Measurements from ENCODE around the gene LIMCH1. TPM values are rescaled to one million over a fixed set of nuclear protein-coding genes. Genes with fewer than 3 reads are reported as not detected.

LIMCH1 gene
- total and polyA plus RNA-seq, 2 of the 8 experiments (the other 6 are each of a cell fraction or from before 2014, with no cell fraction given) = 2.7 to 3.0 TPM

DNA sequence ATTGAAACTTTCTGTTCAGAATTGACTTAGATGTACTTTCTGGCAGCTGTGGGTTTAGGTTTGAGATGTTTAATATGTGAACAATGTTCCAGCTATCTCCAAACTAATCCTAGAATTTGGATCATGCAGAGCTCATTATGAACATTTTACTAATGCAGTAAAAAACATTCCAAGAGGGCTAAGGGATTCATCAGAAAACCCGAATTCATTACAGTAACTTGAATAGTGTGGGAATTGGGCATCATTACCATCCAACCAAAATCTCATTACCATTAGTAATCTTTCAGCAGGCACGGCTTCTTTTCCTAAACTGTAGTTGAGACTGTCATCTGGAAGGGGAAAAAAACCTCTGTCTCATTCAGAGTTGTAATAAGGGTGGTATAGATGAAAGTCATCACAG lies 91.0 kb downstream of the LIMCH1 start:
- Histone ChIP-seq H3K56ac (replicated peaks; ENCODE audit: insufficient read length, low read depth, low read length) (no peak overlapping the region), H4K91ac (replicated peaks; ENCODE audit: insufficient read length, low read length) (no peak overlapping the region), H2AK5ac (ENCODE audit: low read depth, low read length) (no peak overlapping the region), H3K9ac (replicated peaks in 1 of 4; ENCODE audit: extremely low read depth in 1 of 4, low read depth in 3 of 4, low read length in 3 of 4) (no peak overlapping the region), H2BK120ac (replicated peaks; ENCODE audit: low read depth, low read length) (no peak overlapping the region), H3K79me1 (ENCODE audit: low read depth, low read length) (no peaks in the 10 kb centered on the region), H3K4me2 (ENCODE audit: insufficient read depth in 1 of 2, low read depth in 2 of 2, low read length in 2 of 2) (no peak overlapping the region), H2BK5ac (ENCODE audit: low read depth, low read length) (no peak overlapping the region), H2BK12ac (ENCODE audit: low read depth, low read length) (no peak overlapping the region), H3K79me2 (ENCODE audit: control insufficient read depth in 1 of 2, insufficient read depth in 2 of 2, low read length in 2 of 2) (no peaks in the 10 kb centered on the region), H3K4me3 (ENCODE audit: extremely low read depth in 1 of 4, insufficient read depth in 2 of 4, low read depth in 3 of 4, low read length in 4 of 4) (no peak overlapping the region), H3K14ac (ENCODE audit: insufficient read length) (no peak overlapping the region), H3K4me1 (replicated peaks in 1 of 4; ENCODE audit: control insufficient read depth in 3 of 4, insufficient read depth in 4 of 4, low read length in 3 of 4) (peaks cover 0 to 6% (median 1%) of the 10 kb centered on the region in 4 experiments; a peak in 2 of 7 replicates), H2BK15ac (ENCODE audit: low read length) (no peak overlapping the region), H3K23ac (ENCODE audit: insufficient read length) (no peak overlapping the region), H4K20me1 (replicated peaks in 1 of 2; ENCODE audit: control insufficient read depth in 1 of 2, insufficient read depth in 2 of 2, low read length in 2 of 2) (no peaks in the 10 kb centered on the region), H3K36me3 (ENCODE audit: control insufficient read depth in 2 of 4, insufficient read depth in 4 of 4, low read length in 3 of 4) (no peaks in the 10 kb centered on the region), H2AFZ (ENCODE audit: low read length) (no peak overlapping the region), H3K9me3 (ENCODE audit: insufficient read depth in 2 of 2, low read depth in 1 of 2, low read length in 1 of 2) (no peaks in the 10 kb centered on the region), H3K27me3 (replicated peaks in 1 of 4; ENCODE audit: control insufficient read depth in 3 of 4, extremely low read depth in 1 of 4, insufficient read depth in 3 of 4, low read length in 3 of 4) (peaks cover 0 to 2% (median 0%) of the 10 kb centered on the region in 4 experiments; a peak in 2 of 7 replicates), H4K8ac (ENCODE audit: extremely low read depth, insufficient read depth, low read length) (no peak overlapping the region), H3K4ac (replicated peaks; ENCODE audit: insufficient read length, low read depth, low read length) (no peak overlapping the region), H4K5ac (ENCODE audit: insufficient read length, low read depth, low read length) (no peak overlapping the region), H3K27ac (ENCODE audit: low read depth, low read length) (no peak overlapping the region), H3K18ac (ENCODE audit: extremely low read depth, low read length) (no peak overlapping the region), H2BK20ac (ENCODE audit: low read length) (no peak overlapping the region), H3K23me2 (ENCODE audit: low read depth, low read length) (no peaks in the 10 kb centered on the region)
- FAIRE-seq = no peak
- ChIA-PET CTCF (ENCODE audit: partially characterized antibody) (interaction anchor here (1.2 kb wide), 1 partner anchor 348 kb away, joined by 5 read pairs; no protein-coding TSS in a partner anchor), POLR2A (ENCODE audit: partially characterized antibody) (interaction anchor here (0.6 kb wide), 1 partner anchor 370 kb away, joined by 4 read pairs; no protein-coding TSS in a partner anchor)
- DNase-seq (ENCODE audit: low read depth in 1 of 2, low spot score in 2 of 2) = no peak
- 89% methylated on average over 2 of the region's 2 CpGs; no CpG with 5 or more reads in 1 of the 2 experiments for WGBS, 2 experiments (ENCODE audit: extremely low coverage in 1 of 2, insufficient coverage in 1 of 2, insufficient read length in 1 of 2, insufficient replicate concordance in 2 of 2, low coverage in 1 of 2, low lambda C conversion rate in 2 of 2, missing lambda C conversion rate in 1 of 2)
- TF ChIP-seq POU5F1 (IDR thresholded peaks at IDR 0.05; ENCODE audit: low read depth, low read length) = no peak
- TF ChIP-seq MAFK (IDR thresholded peaks at IDR 0.05; ENCODE audit: low read depth, low read length) = no peak
- TF ChIP-seq ATF3 (IDR thresholded peaks at IDR 0.05; ENCODE audit: insufficient read depth, low read depth, low read length) = no peak
- no peak for TF ChIP-seq CREB1 (IDR thresholded peaks at IDR 0.05)
- TF ChIP-seq JUN (IDR thresholded peaks at IDR 0.05; ENCODE audit: low read depth, low read length) = no peak
- TF ChIP-seq TEAD4 (IDR thresholded peaks at IDR 0.05; ENCODE audit: low read depth, low read length) = no peak
- no peak for TF ChIP-seq SRF (IDR thresholded peaks at IDR 0.05; ENCODE audit: low read depth, low read length)
- no peak for TF ChIP-seq BCL11A (IDR thresholded peaks at IDR 0.05; ENCODE audit: low read depth in 2 of 2, low read length in 2 of 2)
- TF ChIP-seq ATF2 (IDR thresholded peaks at IDR 0.05; ENCODE audit: low read length) = no peak
- TF ChIP-seq GABPA (IDR thresholded peaks at IDR 0.05; ENCODE audit: borderline replicate concordance, insufficient read depth, low read length) = no peak
- no peak for TF ChIP-seq CBX5 (IDR thresholded peaks at IDR 0.05; ENCODE audit: low read depth, low read length)
- no peak for TF ChIP-seq SP1 (IDR thresholded peaks at IDR 0.05; ENCODE audit: low read depth, low read length)
- TF ChIP-seq KDM5A (IDR thresholded peaks at IDR 0.05; ENCODE audit: low read length) = no peak
